H1 (cell line): ENCODE results near the gene DPEP3. TPM values are rescaled to one million over a fixed set of nuclear protein-coding genes. Genes with fewer than 3 reads are reported as not detected.

ENCODE experiments used
- CTCF ChIA-PET: fragments of 300-600 bp; sonication (Branson Sonifier 250); formaldehyde crosslinking; loops from one replicate; lab custom pipeline; 2021; ENCODE audit not compliant: partially characterized antibody; lab: Charles Lee
- POLR2A ChIA-PET: fragments of 300-600 bp; sonication (Branson Sonifier 250); formaldehyde crosslinking; loops from one replicate; lab custom pipeline; 2021; ENCODE audit warnings: inconsistent platforms; ENCODE audit not compliant: partially characterized antibody; lab: Charles Lee
- DNase-seq, 2 experiments: peaks; one replicate each; pipeline versions ENCODE4 v3.0.0 to v3.0.0-alpha.2; 2010 to 2022; ENCODE audit warnings: low spot score in 2 of 2, low read depth in 1 of 2, mixed read lengths in 1 of 2
- FAIRE-seq: peaks from 2 replicates; lab custom pipeline; 2011; peaks lifted over from hg19 to GRCh38; lab: Jason Lieb, UNC
- H2AFZ ChIP-seq: 2 replicates; pipeline ENCODE4 v1.8.1; 2012; ENCODE audit warnings: low read length, inconsistent platforms
- H2AK5ac ChIP-seq: 2 replicates; pipeline ENCODE4 v1.6.1; 2013; ENCODE audit warnings: low read depth, low read length
- H2BK120ac ChIP-seq: replicated peaks from 2 replicates; pipeline ENCODE3; 2013; ENCODE audit warnings: low read depth, low read length, inconsistent platforms
- H2BK12ac ChIP-seq: 2 replicates; pipeline ENCODE4 v1.6.1; 2013; ENCODE audit warnings: low read depth, low read length
- H2BK15ac ChIP-seq: 2 replicates; pipeline ENCODE4 v1.6.1; 2013; ENCODE audit warnings: low read length
- H2BK20ac ChIP-seq: 2 replicates; pipeline ENCODE4 v1.6.1; 2013; ENCODE audit warnings: low read length
- H2BK5ac ChIP-seq: 2 replicates; pipeline ENCODE4 v1.6.1; 2013; ENCODE audit warnings: low read depth, low read length
- H3K14ac ChIP-seq: 2 replicates; pipeline ENCODE4 v1.6.1; 2013; ENCODE audit warnings: inconsistent platforms; ENCODE audit not compliant: insufficient read length
- H3K18ac ChIP-seq: 2 replicates; pipeline ENCODE4 v1.6.1; 2013; ENCODE audit warnings: low read length; ENCODE audit errors: extremely low read depth
- H3K23ac ChIP-seq: 2 replicates; pipeline ENCODE4 v1.6.1; 2013; ENCODE audit warnings: inconsistent platforms; ENCODE audit not compliant: insufficient read length
- H3K23me2 ChIP-seq: 2 replicates; pipeline ENCODE4 v1.6.1; 2013; ENCODE audit warnings: low read depth, low read length
- H3K27ac ChIP-seq: 2 replicates; pipeline ENCODE4 v1.6.1; 2011; ENCODE audit warnings: low read depth, low read length, inconsistent platforms
- H3K27me3 ChIP-seq, 4 experiments: replicated peaks in 1 of 4; 1 replicate in 1 of 4; 2 replicates in 3 of 4; pipeline versions ENCODE4 v1.6.1 to v1.8.1; 2011 to 2013; ENCODE audit warnings: low read length in 3 of 4, mild to moderate bottlenecking in 3 of 4, inconsistent platforms in 2 of 4, mixed read lengths in 2 of 4, moderate library complexity in 1 of 4; ENCODE audit not compliant: control insufficient read depth in 3 of 4, insufficient read depth in 3 of 4; ENCODE audit errors: extremely low read depth in 1 of 4
- H3K36me3 ChIP-seq, 4 experiments: 2 replicates each; pipeline versions ENCODE4 v1.6.1 to v1.8.1; 2011 to 2013; ENCODE audit warnings: mild to moderate bottlenecking in 4 of 4, low read length in 3 of 4, moderate library complexity in 2 of 4, control low read depth in 1 of 4, inconsistent platforms in 1 of 4; ENCODE audit not compliant: insufficient read depth in 4 of 4, control insufficient read depth in 2 of 4
- H3K4ac ChIP-seq: replicated peaks from 2 replicates; pipeline ENCODE3; 2013; ENCODE audit warnings: low read length, low read depth, mixed read lengths, inconsistent platforms; ENCODE audit not compliant: insufficient read length
- H3K4me1 ChIP-seq, 4 experiments: replicated peaks in 1 of 4; 1 replicate in 1 of 4; 2 replicates in 3 of 4; pipeline versions ENCODE4 v1.6.1 to v1.8.1; 2011 to 2013; ENCODE audit warnings: low read length in 3 of 4, inconsistent platforms in 2 of 4, mixed read lengths in 1 of 4; ENCODE audit not compliant: insufficient read depth in 4 of 4, control insufficient read depth in 3 of 4
- H3K4me2 ChIP-seq, 2 experiments: 2 replicates each; pipeline versions ENCODE4 v1.6.1 to v1.8.1; 2011 to 2013; ENCODE audit warnings: low read depth in 2 of 2, low read length in 2 of 2, control low read depth in 1 of 2, inconsistent platforms in 1 of 2, mild to moderate bottlenecking in 1 of 2; ENCODE audit not compliant: insufficient read depth in 1 of 2
- H3K4me3 ChIP-seq, 4 experiments: fragments of 200-600, 300-600 bp in 1 of 4; sonication (generic), shearing (Covaris generic), sonication (Bioruptor Twin) in 1 of 4; 2 replicates each; pipeline versions ENCODE4 v1.5.1 to v1.8.1; 2011 to 2016; ENCODE audit warnings: low read length in 4 of 4, low read depth in 3 of 4, control low read depth in 2 of 4, inconsistent platforms in 2 of 4, mild to moderate bottlenecking in 2 of 4, mixed read lengths in 1 of 4, moderate library complexity in 1 of 4; ENCODE audit not compliant: insufficient read depth in 2 of 4; ENCODE audit errors: extremely low read depth in 1 of 4
- H3K56ac ChIP-seq: replicated peaks from 2 replicates; pipeline ENCODE3; 2013; ENCODE audit warnings: low read depth, mild to moderate bottlenecking, mixed read lengths, low read length, inconsistent platforms; ENCODE audit not compliant: insufficient read length
- H3K79me1 ChIP-seq: 2 replicates; pipeline ENCODE4 v1.6.1; 2013; ENCODE audit warnings: low read depth, low read length, control low read depth
- H3K79me2 ChIP-seq, 2 experiments: 2 replicates each; pipeline versions ENCODE4 v1.6.1 to v1.8.1; 2012 to 2013; ENCODE audit warnings: low read length in 2 of 2, mild to moderate bottlenecking in 2 of 2, inconsistent platforms in 1 of 2; ENCODE audit not compliant: insufficient read depth in 2 of 2, control insufficient read depth in 1 of 2
- H3K9ac ChIP-seq, 4 experiments: replicated peaks in 1 of 4; 1 replicate in 1 of 4; 2 replicates in 3 of 4; pipeline versions ENCODE4 v1.6.1 to v1.8.1; 2011 to 2013; ENCODE audit warnings: low read depth in 3 of 4, low read length in 3 of 4, control low read depth in 2 of 4, mild to moderate bottlenecking in 2 of 4, moderate library complexity in 2 of 4, inconsistent platforms in 1 of 4; ENCODE audit errors: extremely low read depth in 1 of 4
- H3K9me3 ChIP-seq, 2 experiments: 2 replicates each; pipeline versions ENCODE4 v1.6.1 to v1.8.1; 2012 to 2013; ENCODE audit warnings: mild to moderate bottlenecking in 2 of 2, moderate library complexity in 2 of 2, control low read depth in 1 of 2, inconsistent platforms in 1 of 2, low read depth in 1 of 2, low read length in 1 of 2, mixed read lengths in 1 of 2; ENCODE audit not compliant: insufficient read depth in 2 of 2
- H4K20me1 ChIP-seq, 2 experiments: replicated peaks in 1 of 2; 2 replicates each; pipeline versions ENCODE3 to v1.8.1; 2011 to 2013; ENCODE audit warnings: inconsistent platforms in 2 of 2, low read length in 2 of 2, mild to moderate bottlenecking in 1 of 2; ENCODE audit not compliant: insufficient read depth in 2 of 2, control insufficient read depth in 1 of 2
- H4K5ac ChIP-seq: 2 replicates; pipeline ENCODE4 v1.6.1; 2013; ENCODE audit warnings: low read length, low read depth, mixed read lengths, inconsistent platforms; ENCODE audit not compliant: insufficient read length
- H4K8ac ChIP-seq: 2 replicates; pipeline ENCODE4 v1.8.0; 2013; ENCODE audit warnings: mild to moderate bottlenecking, moderate library complexity, low read length, inconsistent platforms; ENCODE audit not compliant: insufficient read depth; ENCODE audit errors: extremely low read depth
- H4K91ac ChIP-seq: replicated peaks from 2 replicates; pipeline ENCODE3; 2013; ENCODE audit warnings: low read length, mixed read lengths, inconsistent platforms; ENCODE audit not compliant: insufficient read length
- BRCA1 ChIP-seq: IDR thresholded peaks from 2 replicates; pipeline ENCODE4 v1.6.1; 2012; ENCODE audit warnings: low read depth, low read length, improper control_type of control experiment
- CEBPB ChIP-seq: IDR thresholded peaks from 2 replicates; pipeline ENCODE4 v1.6.1; 2012; ENCODE audit warnings: low read depth, low read length
- EZH2 ChIP-seq: fragments of 200-600 bp; sonication (generic); IDR thresholded peaks from 2 replicates; pipeline ENCODE4 v1.7.1; 2012; ENCODE audit warnings: low read depth, mild to moderate bottlenecking, moderate library complexity, low read length, inconsistent platforms; ENCODE audit not compliant: severe bottlenecking
- JUN ChIP-seq: IDR thresholded peaks from 2 replicates; pipeline ENCODE4 v1.6.1; 2011; ENCODE audit warnings: low read depth, mild to moderate bottlenecking, improper control_type of control experiment, low read length
- MAFK ChIP-seq: IDR thresholded peaks from 2 replicates; pipeline ENCODE4 v1.6.1; 2012; ENCODE audit warnings: low read depth, mild to moderate bottlenecking, improper control_type of control experiment, low read length
- POLR2AphosphoS5 ChIP-seq: IDR thresholded peaks from 2 replicates; pipeline ENCODE4 v1.6.1; 2011; ENCODE audit warnings: low read depth, low read length
- POU5F1 ChIP-seq: IDR thresholded peaks from 2 replicates; pipeline ENCODE4 v1.6.1; 2011; ENCODE audit warnings: low read depth, mild to moderate bottlenecking, low read length, moderate library complexity
- RBBP5 ChIP-seq: IDR thresholded peaks from 2 replicates; pipeline ENCODE4 v1.7.1; 2012; ENCODE audit warnings: low read depth, mild to moderate bottlenecking, inconsistent platforms, low read length, moderate library complexity, borderline replicate concordance
- RNF2 ChIP-seq: fragments of 200-900, 300-1000 bp; sonication (generic); IDR thresholded peaks from 2 replicates; pipeline ENCODE4 v1.7.1; 2016; ENCODE audit warnings: borderline replicate concordance, low read depth, mild to moderate bottlenecking, antibody characterized with exemption, low read length; ENCODE audit not compliant: poor library complexity, severe bottlenecking; ENCODE audit errors: missing control alignments
- SAP30 ChIP-seq: fragments of 300-600 bp; sonication (generic); IDR thresholded peaks from 2 replicates; pipeline ENCODE4 v1.7.1; 2012; ENCODE audit warnings: low read length, moderate library complexity, mild to moderate bottlenecking, inconsistent platforms; ENCODE audit not compliant: insufficient read depth, insufficient replicate concordance
- SIN3A ChIP-seq, 2 experiments: IDR thresholded peaks in 1 of 2; conservative IDR thresholded peaks in 1 of 2; 2 replicates each; pipeline ENCODE4 v1.6.1; 2011 to 2012; ENCODE audit warnings: low read length in 2 of 2, improper control_type of control experiment in 1 of 2, low read depth in 1 of 2, mild to moderate bottlenecking in 1 of 2
- SIX5 ChIP-seq: IDR thresholded peaks from 2 replicates; pipeline ENCODE4 v1.6.1; 2011; ENCODE audit warnings: mild to moderate bottlenecking, low read depth, low read length
- WGBS, 2 experiments: shearing (Covaris generic) in 1 of 2; methylation state at CpG; one replicate each; pipeline versions ENCODE4 v1.1.6 to v1.1.7; 2013 to 2015; ENCODE audit warnings: low lambda C conversion rate in 2 of 2, mixed read lengths in 2 of 2, inconsistent platforms in 1 of 2, low coverage in 1 of 2, missing lambda C conversion rate in 1 of 2; ENCODE audit not compliant: insufficient replicate concordance in 2 of 2, insufficient coverage in 1 of 2, insufficient read length in 1 of 2; ENCODE audit errors: extremely low coverage in 1 of 2, missing lambda C conversion rate in 1 of 2; 5-methylcytosine and 5-hydroxymethylcytosine counted together
- polyA plus RNA-seq, 7 experiments: library from polyadenylated mRNA; depleted of rRNA in 3 of 7; stranded (reverse) in 5 of 7; unstranded in 2 of 7; fragments of >200 nt in 5 of 7; fragments of 200-250 nt in 2 of 7; gene quantifications; 1 replicate in 5 of 7; 2 replicates in 1 of 7; 4 replicates in 1 of 7; pipeline versions ENCODE4 v1.2.1 to v1.2.3, GENCODE V29; 2011 to 2013; ENCODE audit warnings: missing spikeins in 2 of 7, mixed read lengths in 2 of 7
- total RNA-seq: library from RNA; stranded (reverse); fragmentation: NEBNext Ultra II Directional; extraction: Animal tissue kit (Norgen Biotek cat#: 25700); gene quantifications from 2 replicates; pipeline ENCODE4 v1.2.1, GENCODE V29; 2021
- TF ChIP-seq, protein P1 (sequence below): IDR thresholded peaks from 2 replicates; pipeline ENCODE4 v1.6.1; 2012; ENCODE audit warnings: inconsistent platforms

Gene DPEP3
- total and polyA plus RNA-seq, 2 of the 8 experiments (the other 6 are each of a cell fraction or from before 2014, with no cell fraction given) = 6.5 to 9.9 TPM

GRCh38 chr16:67951485-67951884 lies 28.8 kb downstream of the DPEP3 start:
- 91% methylated on average over 11 of the region's 12 CpGs; no CpG with 5 or more reads in 1 of the 2 experiments for WGBS, 2 experiments
- Histone ChIP-seq H3K4me1 (no peaks in the 10 kb centered on the region), H3K23ac (no peak overlapping the region), H3K79me1 (no peaks in the 10 kb centered on the region; the same call in 1 of the 2 replicates), H3K9ac (no peak overlapping the region), H3K4me2 (no peak overlapping the region), H4K8ac (no peak overlapping the region), H4K5ac (no peak overlapping the region), H3K36me3 (peaks cover 9 to 49% (median 18%) of the 10 kb centered on the region in 4 experiments), H3K9me3 (no peaks in the 10 kb centered on the region), H2AK5ac (no peak overlapping the region), H3K4me3 (no peak overlapping the region), H4K20me1 (peaks cover 2 to 22% of the 10 kb centered on the region in 2 experiments), H3K27ac (no peak overlapping the region), H2BK5ac (no peak overlapping the region), H4K91ac (no peak overlapping the region), H2AFZ (no peak overlapping the region), H3K18ac (no peak overlapping the region), H2BK15ac (no peak overlapping the region), H3K14ac (no peak overlapping the region), H3K56ac (no peak overlapping the region), H2BK12ac (no peak overlapping the region), H2BK20ac (no peak overlapping the region), H3K23me2 (peaks cover 3% of the 10 kb centered on the region; the same call in 1 of the 2 replicates), H3K4ac (no peak overlapping the region), H3K79me2 (no peaks in the 10 kb centered on the region), H3K27me3 (no peaks in the 10 kb centered on the region), H2BK120ac (no peak overlapping the region)
- no peak for FAIRE-seq
- CTCF ChIA-PET = interaction anchor here (0.6 to 2.6 kb wide), 3 partner anchors 10 to 132 kb away, joined by 3 to 19 read pairs (median 5); no protein-coding TSS in a partner anchor
- POLR2A ChIA-PET = interaction anchor here (1.2 to 8.5 kb wide), 3 partner anchors 9 to 16 kb away, joined by 3 to 47 read pairs (median 3); partner anchors contain the start of gene PSMB10
- no peak for DNase-seq
- TF ChIP-seq SAP30 = no peak
- TF ChIP-seq CEBPB = no peak
- no peak for TF ChIP-seq POU5F1
- TF ChIP-seq POLR2AphosphoS5 = no peak
- no peak for TF ChIP-seq SIX5
- no peak for TF ChIP-seq SIN3A (conservative IDR thresholded peaks at IDR 0.05 in 1 of 2, IDR thresholded peaks at IDR 0.05 in 1 of 2; ENCODE audit: low read depth in 1 of 2, low read length in 2 of 2)
- TF ChIP-seq BRCA1 = no peak
- no peak for TF ChIP-seq JUN
- TF ChIP-seq MAFK = no peak
- TF ChIP-seq RBBP5 = no peak
- TF ChIP-seq EZH2 = no peak
- TF ChIP-seq RNF2 = no peak
- TF ChIP-seq, protein P1, sequence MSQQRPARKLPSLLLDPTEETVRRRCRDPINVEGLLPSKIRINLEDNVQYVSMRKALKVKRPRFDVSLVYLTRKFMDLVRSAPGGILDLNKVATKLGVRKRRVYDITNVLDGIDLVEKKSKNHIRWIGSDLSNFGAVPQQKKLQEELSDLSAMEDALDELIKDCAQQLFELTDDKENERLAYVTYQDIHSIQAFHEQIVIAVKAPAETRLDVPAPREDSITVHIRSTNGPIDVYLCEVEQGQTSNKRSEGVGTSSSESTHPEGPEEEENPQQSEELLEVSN = no peak
